GM11168 (cell line): Measurements from ENCODE around the gene DIO2.

Experiments used
- in situ Hi-C: fragments of 300-500 bp; cut with MboI; formaldehyde crosslinking; loops from one replicate; pipeline ENCODE4 v1.12.0; 2022; ENCODE audit warnings: low sequenced_read_pairs; ENCODE audit not compliant: unreplicated experiment

The DIO2 gene

GRCh38 chr14:80211153-80212022 lies at the start of gene DIO2:
TSS of gene DIO2 (minus strand) at chr14:80211504. CDS start at chr14:80211472, 32 bp downstream.
- in situ Hi-C loops: loop anchor here (10.0 kb wide), 1 partner anchor 633 kb away; no protein-coding TSS in a partner anchor

GRCh38 chr14:80260645-80261044 lies 49.3 kb upstream of the DIO2 start:
- in situ Hi-C loops: no loop called here

GRCh38 chr14:80239631-80240030 lies 28.3 kb upstream of the DIO2 start:
- in situ Hi-C loops: no loop called here

- in situ Hi-C loops: no loop called here
Observed at GRCh38 chr14:80237143-80237542, 25.8 kb upstream of the DIO2 start.

GRCh38 chr14:80233470-80234089 lies 22.3 kb upstream of the DIO2 start:
- in situ Hi-C loops: no loop called here

- in situ Hi-C loops: no loop called here
Observed at GRCh38 chr14:80231702-80232101, 20.4 kb upstream of the DIO2 start.

GRCh38 chr14:80223696-80224465 lies 12.6 kb upstream of the DIO2 start:
- in situ Hi-C loops: no loop called here

GRCh38 chr14:80216818-80217217 lies 5.5 kb upstream of the DIO2 start:
- in situ Hi-C loops: loop anchor here (10.0 kb wide), 1 partner anchor 628 kb away; no protein-coding TSS in a partner anchor

- in situ Hi-C loops: loop anchor here (10.0 kb wide), 1 partner anchor 629 kb away; no protein-coding TSS in a partner anchor
Observed at GRCh38 chr14:80215756-80216581, 4.7 kb upstream of the DIO2 start.

- in situ Hi-C loops: loop anchor here (10.0 kb wide), 1 partner anchor 630 kb away; no protein-coding TSS in a partner anchor
Observed at GRCh38 chr14:80215081-80215480, 3.8 kb upstream of the DIO2 start.

GRCh38 chr14:80213602-80214001 lies 2.3 kb upstream of the DIO2 start:
- in situ Hi-C loops: loop anchor here (10.0 kb wide), 1 partner anchor 631 kb away; no protein-coding TSS in a partner anchor

- in situ Hi-C loops: loop anchor here (10.0 kb wide), 1 partner anchor 633 kb away; no protein-coding TSS in a partner anchor
Observed at GRCh38 chr14:80212023-80212397, 706 bp upstream of the DIO2 start.

- in situ Hi-C loops: no loop called here
Observed at GRCh38 chr14:80208461-80208860, 2.8 kb downstream of the DIO2 start.

- in situ Hi-C loops: no loop called here
Observed at GRCh38 chr14:80206351-80207080, 4.8 kb downstream of the DIO2 start.

GRCh38 chr14:80202888-80203562 lies 8.3 kb downstream of the DIO2 start:
- in situ Hi-C loops: no loop called here

GRCh38 chr14:80200093-80200492 lies 11.2 kb downstream of the DIO2 start:
- in situ Hi-C loops: no loop called here

GRCh38 chr14:80188571-80188970 lies 22.7 kb downstream of the DIO2 start:
- in situ Hi-C loops: no loop called here

GRCh38 chr14:80186301-80186800 lies 25.0 kb downstream of the DIO2 start:
- in situ Hi-C loops: no loop called here
